Activated T-cell treated with anti-CD3 and anti-CD28 coated beads, Interleukin-2, amount 50 U/mL, for 24 hours (primary cell): ENCODE results near the gene ADORA1.

ENCODE experiments used
- DNase-seq: peaks from one replicate; pipeline ENCODE4 v3.0.0-alpha.2; 2020
- H3K27ac Mint-ChIP-seq: 2 replicates; pipeline ENCODE4 v1.8.0; 2020; ENCODE audit warnings: mild to moderate bottlenecking, mixed read lengths
- H3K27me3 Mint-ChIP-seq: 2 replicates; pipeline ENCODE4 v1.8.0; 2020; ENCODE audit warnings: mixed read lengths
- H3K36me3 Mint-ChIP-seq: 2 replicates; pipeline ENCODE4 v1.8.0; 2020; ENCODE audit warnings: low read depth, mixed read lengths
- H3K4me1 Mint-ChIP-seq: 2 replicates; pipeline ENCODE4 v1.8.0; 2020; ENCODE audit warnings: low read depth, mixed read lengths
- H3K4me3 Mint-ChIP-seq: 2 replicates; pipeline ENCODE4 v1.8.0; 2020; ENCODE audit warnings: mild to moderate bottlenecking, moderate library complexity, mixed read lengths
- H3K9me3 Mint-ChIP-seq: 2 replicates; pipeline ENCODE4 v1.8.0; 2020; ENCODE audit warnings: mixed read lengths

Gene ADORA1

DNA sequence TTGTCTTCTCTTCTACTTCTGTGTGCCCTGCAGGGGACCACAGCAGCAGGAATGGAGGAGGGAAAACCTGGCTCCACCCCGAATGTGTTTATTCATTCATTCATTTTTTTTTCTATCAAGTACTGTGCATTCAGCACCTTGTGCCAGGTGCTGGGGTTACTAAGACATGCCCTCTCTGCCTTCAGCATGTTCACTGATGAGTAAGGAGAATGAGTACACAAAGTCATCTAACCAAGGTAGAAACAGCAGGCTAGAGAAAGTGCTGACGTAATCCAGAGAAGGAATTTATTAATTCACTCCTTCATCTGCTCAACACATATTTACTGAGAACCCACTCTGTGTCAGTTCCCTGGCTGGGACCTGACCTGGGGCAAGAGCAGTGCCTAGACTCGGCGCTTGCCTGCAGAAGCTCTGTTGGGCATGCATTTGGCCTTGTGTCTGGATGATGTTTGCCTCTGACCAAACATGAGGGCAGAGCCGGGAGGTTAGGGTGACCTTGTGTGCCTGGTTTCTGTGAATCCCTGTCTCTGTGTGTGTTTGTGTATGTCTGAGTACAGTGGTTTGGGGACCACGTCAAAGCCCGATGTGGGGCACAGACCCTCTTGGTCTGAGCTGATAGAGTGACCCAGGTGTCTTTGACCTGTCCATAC lies 38.4 kb upstream of the ADORA1 start:
- Mint-ChIP-seq H3K27me3 (peaks cover 13% of the 10 kb centered on the region), H3K4me3 (no peak overlapping the region), H3K36me3 (no peaks in the 10 kb centered on the region), H3K9me3 (no peaks in the 10 kb centered on the region), H3K4me1 (no peaks in the 10 kb centered on the region), H3K27ac (no peak overlapping the region)
- DNase-seq = no peak

DNA sequence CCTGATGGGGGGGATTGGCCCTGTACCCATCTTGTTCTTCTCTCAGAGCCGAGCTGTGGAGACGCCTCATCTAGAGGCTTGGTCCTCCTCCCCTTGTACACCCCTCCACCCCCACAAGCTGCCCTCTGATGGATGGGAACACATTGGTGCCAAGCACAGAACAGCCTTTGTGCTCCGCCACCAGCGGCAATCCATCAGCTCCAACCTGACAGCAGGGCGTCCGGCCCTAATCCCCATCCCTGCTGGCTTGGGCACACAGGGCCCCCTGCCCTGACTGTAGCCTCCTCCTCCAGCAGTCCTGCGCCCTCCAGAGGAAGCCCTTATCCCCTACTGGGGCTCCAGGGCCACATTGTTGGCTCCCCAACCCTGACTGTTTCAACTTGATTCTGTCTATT lies 37.9 kb upstream of the ADORA1 start:
- Mint-ChIP-seq H3K4me3 (no peak overlapping the region), H3K9me3 (peaks cover 4% of the 10 kb centered on the region), H3K27me3 (peaks cover 13% of the 10 kb centered on the region), H3K27ac (no peak overlapping the region), H3K4me1 (no peaks in the 10 kb centered on the region), H3K36me3 (no peaks in the 10 kb centered on the region)
- no peak for DNase-seq

DNA sequence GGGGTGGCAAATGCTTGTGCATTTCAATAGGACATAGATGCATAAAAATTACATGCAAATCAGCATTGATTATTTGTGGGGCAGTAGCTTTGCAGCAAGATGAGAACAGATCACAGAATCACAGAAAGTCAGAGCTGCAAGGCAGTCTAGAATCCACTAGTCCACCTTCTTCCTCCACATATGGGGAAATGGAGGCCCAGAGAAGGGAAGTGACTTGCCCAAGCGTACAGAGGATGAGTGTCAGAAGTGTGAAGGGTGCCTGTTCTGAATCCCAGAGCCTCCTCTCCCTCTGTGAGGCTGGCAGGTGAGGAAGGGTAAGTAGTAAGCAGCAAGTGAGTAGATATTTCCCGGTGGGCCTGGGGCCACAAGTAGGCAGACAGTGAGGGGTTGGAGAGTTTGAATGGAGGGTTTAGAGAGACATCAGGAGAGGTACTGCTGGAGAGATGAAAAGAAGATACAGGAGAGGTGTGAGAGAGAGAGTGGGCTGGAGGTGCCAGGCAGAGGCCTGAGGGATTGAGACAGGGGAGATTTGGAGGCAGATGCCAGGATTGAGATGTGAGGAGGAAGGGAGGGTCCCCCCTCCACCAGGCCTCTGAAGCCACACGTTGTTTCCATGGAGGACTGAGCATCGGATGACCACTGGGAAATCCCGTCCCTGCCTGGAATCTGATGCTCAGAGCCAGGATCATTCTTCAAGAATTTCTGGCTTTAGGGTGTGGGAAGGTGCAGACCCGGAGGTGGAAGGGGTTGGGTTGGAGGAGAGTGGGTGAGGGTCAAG lies 36.9 kb upstream of the ADORA1 start:
- no peaks in the 10 kb centered on the region for H3K4me1 Mint-ChIP-seq
- H3K4me3 Mint-ChIP-seq = no peak overlapping the region
- no peaks in the 10 kb centered on the region for H3K36me3 Mint-ChIP-seq
- H3K27me3 Mint-ChIP-seq = peaks cover 13% of the 10 kb centered on the region
- peaks cover 14% of the 10 kb centered on the region for H3K9me3 Mint-ChIP-seq
- DNase-seq = no peak
- no peak overlapping the region for H3K27ac Mint-ChIP-seq

DNA sequence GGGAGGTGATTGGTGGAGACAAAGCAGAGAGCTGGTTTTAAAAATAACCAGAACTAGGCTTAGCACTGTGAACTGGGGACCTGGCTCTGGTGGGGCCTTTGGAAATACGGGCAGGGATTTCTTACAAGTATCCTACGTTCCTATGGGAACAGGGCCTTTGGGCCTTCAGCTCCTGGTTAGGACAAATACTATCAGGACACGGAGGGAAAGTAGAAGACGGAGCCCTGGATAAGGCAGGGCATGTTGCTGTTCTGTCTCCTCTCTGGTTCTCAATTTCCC lies 36.4 kb upstream of the ADORA1 start:
- no peak for DNase-seq
- Mint-ChIP-seq H3K4me1 (no peaks in the 10 kb centered on the region), H3K4me3 (no peak overlapping the region), H3K36me3 (no peaks in the 10 kb centered on the region), H3K27ac (no peak overlapping the region), H3K27me3 (peaks cover 13% of the 10 kb centered on the region), H3K9me3 (peaks cover 19% of the 10 kb centered on the region)

DNA sequence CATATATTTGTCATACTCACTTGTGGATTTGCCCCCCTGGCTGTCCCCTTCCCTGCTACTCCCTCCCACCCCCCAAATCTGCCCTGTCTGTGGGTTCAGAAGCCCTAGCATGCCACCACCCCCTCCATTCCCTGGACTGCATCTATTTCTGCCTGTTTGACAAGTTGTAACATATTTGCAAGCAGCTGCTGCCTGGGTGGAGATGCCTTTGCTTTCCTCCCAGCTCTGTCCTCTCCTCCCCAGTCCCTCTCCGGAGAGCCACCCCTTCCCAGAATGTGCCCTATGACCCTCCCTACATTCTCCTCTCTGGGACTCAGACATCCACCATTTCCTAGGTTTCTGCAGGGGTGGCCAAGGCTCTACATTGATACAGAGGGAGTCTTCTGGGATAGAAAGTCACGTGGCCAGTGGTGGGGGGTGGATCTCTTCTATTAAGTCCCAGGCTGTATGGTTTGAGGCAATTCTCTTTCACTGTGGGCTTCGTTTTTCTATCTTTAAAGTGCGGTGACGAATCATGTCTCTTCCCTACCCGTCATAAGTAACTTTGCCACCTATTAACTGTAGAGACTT lies 35.7 kb upstream of the ADORA1 start:
- Mint-ChIP-seq H3K4me3 (no peak overlapping the region), H3K9me3 (peaks cover 20% of the 10 kb centered on the region), H3K27ac (no peak overlapping the region), H3K36me3 (no peaks in the 10 kb centered on the region), H3K27me3 (peaks cover 14% of the 10 kb centered on the region), H3K4me1 (no peaks in the 10 kb centered on the region)
- DNase-seq = no peak

DNA sequence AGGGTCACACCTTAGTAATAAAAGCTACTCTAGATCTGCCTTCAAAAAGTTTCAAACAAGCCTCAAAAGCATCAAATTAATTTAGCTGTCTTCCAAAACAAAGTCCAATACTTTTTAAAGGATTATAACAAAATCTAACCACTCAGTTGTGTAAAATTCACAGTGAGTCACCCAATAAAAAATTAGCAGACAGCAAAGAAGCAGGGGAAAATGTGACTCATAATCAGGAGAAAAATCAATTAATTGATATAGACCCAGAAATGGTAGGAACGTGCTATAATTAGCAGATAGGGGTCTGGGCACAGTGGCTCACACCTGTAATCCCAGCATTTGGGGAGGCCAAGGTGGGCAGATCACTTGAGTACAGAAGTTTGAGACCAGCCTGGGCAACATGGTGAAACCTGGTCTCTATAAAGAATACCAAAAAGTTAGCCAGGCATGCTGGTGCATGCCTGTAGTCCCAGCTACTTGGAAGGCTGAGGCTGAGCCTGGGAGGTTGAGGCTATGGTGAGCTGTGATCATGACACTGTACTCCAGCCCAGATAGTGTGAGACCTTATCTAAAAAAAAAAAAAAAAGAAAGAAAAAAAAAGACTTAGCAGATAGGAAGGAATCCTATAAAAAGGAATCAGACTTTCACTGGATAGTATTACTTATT lies 33.6 kb upstream of the ADORA1 start:
- H3K27me3 Mint-ChIP-seq = peaks cover 20% of the 10 kb centered on the region
- H3K4me1 Mint-ChIP-seq = no peaks in the 10 kb centered on the region
- DNase-seq = no peak
- H3K9me3 Mint-ChIP-seq = peaks cover 20% of the 10 kb centered on the region
- no peaks in the 10 kb centered on the region for H3K36me3 Mint-ChIP-seq
- H3K4me3 Mint-ChIP-seq = no peak overlapping the region
- no peak overlapping the region for H3K27ac Mint-ChIP-seq

DNA sequence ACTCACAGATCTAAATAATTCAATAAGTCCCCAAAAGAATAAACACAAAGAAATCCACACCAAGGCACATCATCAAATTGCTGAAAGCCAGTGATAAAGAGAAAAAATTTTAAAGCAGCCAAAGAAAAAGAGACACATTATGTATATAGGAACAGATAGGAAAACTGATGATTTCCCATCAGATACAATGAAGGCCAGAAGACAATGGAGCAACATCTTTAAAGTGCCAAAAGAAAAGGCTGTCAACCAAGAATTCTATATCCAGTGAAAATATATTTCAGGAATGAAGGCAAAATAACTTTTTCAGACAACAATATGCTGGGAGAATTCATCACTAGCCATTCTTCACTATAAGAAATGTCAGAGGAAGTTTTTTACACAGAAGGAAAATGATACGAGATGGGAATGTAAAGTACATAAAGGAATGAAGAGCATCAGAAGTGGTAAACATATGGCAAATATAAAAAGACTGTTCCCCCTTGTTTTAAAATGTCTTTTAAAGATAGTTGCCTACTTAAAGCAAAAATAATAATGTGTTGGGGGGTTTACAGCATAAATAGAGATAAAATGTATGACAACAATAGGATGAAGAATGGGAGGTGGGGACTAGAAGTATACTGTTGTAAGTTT lies 32.4 kb upstream of the ADORA1 start:
- H3K36me3 Mint-ChIP-seq = no peaks in the 10 kb centered on the region

DNA sequence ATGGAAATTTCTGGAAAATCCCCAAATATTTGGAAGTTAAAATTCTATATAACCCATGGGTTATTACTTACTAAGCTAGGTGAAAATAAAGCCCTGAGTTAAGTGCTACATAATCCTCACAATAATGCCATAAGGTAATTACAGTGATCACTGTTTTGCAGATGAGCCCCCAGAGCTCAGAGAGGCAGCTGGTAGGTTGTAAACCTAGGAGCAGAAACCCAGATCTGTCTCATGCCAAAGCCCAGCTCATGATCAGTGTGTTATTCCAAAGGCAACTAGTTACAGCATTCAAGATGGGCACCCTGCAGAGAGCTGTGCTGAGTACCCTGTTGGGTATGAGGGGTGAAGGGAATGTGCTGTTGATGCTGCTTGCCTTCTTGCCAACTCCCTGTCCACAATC lies 31.0 kb upstream of the ADORA1 start:
- H3K4me1 Mint-ChIP-seq = no peaks in the 10 kb centered on the region
- no peak for DNase-seq
- H3K27ac Mint-ChIP-seq = no peak overlapping the region
- no peaks in the 10 kb centered on the region for H3K36me3 Mint-ChIP-seq
- no peak overlapping the region for H3K4me3 Mint-ChIP-seq
- H3K27me3 Mint-ChIP-seq = peaks cover 25% of the 10 kb centered on the region
- peaks cover 20% of the 10 kb centered on the region for H3K9me3 Mint-ChIP-seq

More for the DNA sequence above, 32.4 kb upstream of the ADORA1 start:
- H3K4me3 Mint-ChIP-seq = no peak overlapping the region
- H3K27ac Mint-ChIP-seq = no peak overlapping the region
- H3K27me3 Mint-ChIP-seq = peaks cover 24% of the 10 kb centered on the region
- peaks cover 20% of the 10 kb centered on the region for H3K9me3 Mint-ChIP-seq
- no peak for DNase-seq
- no peaks in the 10 kb centered on the region for H3K4me1 Mint-ChIP-seq

DNA sequence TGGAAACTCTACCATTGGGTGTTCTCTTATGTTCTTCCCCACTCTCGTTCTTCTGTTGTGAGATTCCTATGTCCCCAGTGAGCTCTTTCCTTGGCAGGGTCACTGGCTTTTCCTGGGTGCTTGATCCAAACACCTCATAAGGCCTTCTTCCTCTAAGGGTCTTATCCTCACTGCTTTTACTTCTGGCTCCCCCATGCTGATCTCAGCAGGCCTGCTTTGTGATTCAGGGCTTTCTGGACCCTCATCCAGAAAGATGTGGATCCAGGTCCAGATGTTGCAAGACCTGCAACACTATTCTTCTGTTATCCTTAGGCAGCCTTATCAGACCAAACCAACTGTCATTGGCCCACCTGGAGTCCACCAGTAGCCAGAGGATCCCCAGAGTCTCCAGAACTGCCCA lies 30.5 kb upstream of the ADORA1 start:
- H3K36me3 Mint-ChIP-seq = no peaks in the 10 kb centered on the region
- H3K9me3 Mint-ChIP-seq = peaks cover 20% of the 10 kb centered on the region
- peaks cover 24% of the 10 kb centered on the region for H3K27me3 Mint-ChIP-seq
- H3K27ac Mint-ChIP-seq = no peak overlapping the region
- H3K4me1 Mint-ChIP-seq = no peaks in the 10 kb centered on the region
- no peak overlapping the region for H3K4me3 Mint-ChIP-seq
- DNase-seq = no peak

DNA sequence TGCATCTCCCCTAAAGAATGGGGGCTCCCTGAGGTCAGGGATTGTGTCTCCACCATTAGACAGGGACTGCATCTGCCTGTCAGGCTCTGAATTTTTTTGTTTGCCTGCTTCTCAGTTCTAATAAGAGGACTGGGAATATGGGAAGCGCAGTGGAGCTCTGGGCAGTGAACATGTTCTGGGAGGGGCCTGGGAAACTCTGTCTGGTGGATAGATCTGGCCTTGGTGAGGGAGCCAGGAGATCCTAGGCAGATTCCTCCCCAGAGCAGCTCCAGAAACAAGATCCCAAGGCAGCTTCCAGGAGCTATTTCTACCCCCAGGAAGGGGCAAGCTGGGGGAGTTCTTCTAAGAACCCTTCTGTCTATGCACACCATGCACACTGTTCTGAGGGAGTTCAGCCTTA lies 29.1 kb upstream of the ADORA1 start:
- H3K27me3 Mint-ChIP-seq = peaks cover 21% of the 10 kb centered on the region
- no peaks in the 10 kb centered on the region for H3K36me3 Mint-ChIP-seq
- no peaks in the 10 kb centered on the region for H3K4me1 Mint-ChIP-seq
- H3K27ac Mint-ChIP-seq = no peak overlapping the region
- H3K9me3 Mint-ChIP-seq = peaks cover 20% of the 10 kb centered on the region
- no peak for DNase-seq
- no peak overlapping the region for H3K4me3 Mint-ChIP-seq

DNA sequence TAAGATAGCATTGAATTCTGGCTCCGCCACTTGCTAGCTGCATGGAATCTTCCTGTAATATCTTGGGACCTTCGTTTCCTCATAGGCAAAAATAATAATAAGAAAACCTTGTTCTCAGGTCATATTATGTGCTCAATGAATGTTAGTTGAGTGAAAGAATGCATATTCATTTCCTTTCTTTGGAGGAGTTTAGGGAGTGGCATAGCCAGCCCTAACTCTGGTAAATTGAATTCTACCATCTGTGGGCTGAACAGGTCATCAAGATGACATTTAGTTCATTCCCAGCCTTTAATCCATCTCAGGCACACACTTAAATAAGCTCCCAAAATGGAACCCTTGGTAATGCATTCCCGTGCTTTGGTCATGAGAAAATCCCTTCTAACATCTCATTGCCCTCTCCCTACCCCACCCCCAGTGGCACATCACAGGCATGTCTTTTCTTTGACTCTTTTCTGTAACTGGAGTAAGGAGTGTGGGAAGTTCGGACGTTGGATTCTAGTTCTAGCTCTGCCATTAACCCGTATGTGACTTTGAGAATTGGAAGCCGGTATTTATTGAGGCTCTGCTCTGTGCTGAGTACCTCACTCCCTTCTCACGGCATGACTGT lies 28.5 kb upstream of the ADORA1 start:
- no peak overlapping the region for H3K27ac Mint-ChIP-seq
- peaks cover 20% of the 10 kb centered on the region for H3K9me3 Mint-ChIP-seq

DNA sequence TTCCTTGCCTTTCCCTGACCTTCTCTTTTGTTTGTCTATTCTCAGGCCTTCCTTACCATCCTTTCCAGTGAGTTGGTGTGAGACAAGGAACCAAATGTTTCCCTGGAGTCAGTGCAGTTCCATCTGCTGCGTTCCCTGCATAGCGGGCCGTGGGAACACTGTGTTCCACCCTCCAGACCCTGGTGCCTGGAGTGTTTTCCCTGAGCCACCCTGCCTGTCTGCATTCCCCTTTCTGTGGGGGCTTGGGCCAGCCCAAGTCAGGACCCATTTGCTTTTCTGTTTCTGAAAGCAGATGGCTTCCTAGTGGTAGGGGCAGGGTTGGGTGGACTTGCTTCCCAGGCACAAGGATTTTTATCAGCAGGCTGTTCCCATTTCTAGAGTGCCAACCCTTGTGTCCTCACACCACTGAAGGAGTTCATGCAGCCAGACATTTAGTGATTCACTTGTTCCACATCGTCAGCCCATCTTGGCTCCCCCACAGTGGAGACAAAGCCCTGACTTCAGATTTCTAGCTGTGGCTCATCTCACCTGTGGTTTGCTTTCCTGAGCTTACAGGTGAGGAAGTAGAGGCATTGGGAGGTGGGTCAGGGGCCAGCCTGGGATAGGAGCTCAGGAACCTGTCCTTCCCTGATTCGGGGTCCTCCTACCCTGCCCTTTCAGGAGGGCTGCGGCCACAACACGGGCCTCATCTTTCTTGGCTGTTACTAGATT lies 27.6 kb upstream of the ADORA1 start:
- Mint-ChIP-seq H3K27ac (no peak overlapping the region), H3K4me3 (no peak overlapping the region), H3K36me3 (no peaks in the 10 kb centered on the region), H3K9me3 (peaks cover 13% of the 10 kb centered on the region), H3K27me3 (peaks cover 26% of the 10 kb centered on the region), H3K4me1 (no peaks in the 10 kb centered on the region)
- DNase-seq = no peak

More for the DNA sequence above, 28.5 kb upstream of the ADORA1 start:
- Mint-ChIP-seq H3K4me1 (no peaks in the 10 kb centered on the region), H3K36me3 (no peaks in the 10 kb centered on the region), H3K4me3 (no peak overlapping the region), H3K27me3 (peaks cover 23% of the 10 kb centered on the region)
- no peak for DNase-seq

DNA sequence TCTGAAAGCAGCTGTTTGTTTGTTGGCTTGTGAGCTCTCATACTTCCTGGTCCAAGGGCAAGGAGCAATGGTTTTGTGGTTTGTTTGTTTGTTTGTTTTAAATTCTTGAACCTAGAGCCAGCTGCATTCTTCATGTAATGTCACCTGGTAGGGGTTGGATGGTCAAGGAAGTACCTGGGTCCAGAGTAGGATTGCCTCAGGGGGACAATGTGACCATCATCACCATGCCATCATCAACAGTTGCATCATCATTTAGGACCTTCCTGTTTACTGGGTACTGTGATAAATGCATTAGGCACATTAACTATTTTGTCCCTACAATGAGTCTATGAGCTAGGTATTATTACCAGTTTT lies 27.0 kb upstream of the ADORA1 start:
- no peaks in the 10 kb centered on the region for H3K4me1 Mint-ChIP-seq
- no peak overlapping the region for H3K27ac Mint-ChIP-seq
- peaks cover 31% of the 10 kb centered on the region for H3K27me3 Mint-ChIP-seq
- no peak overlapping the region for H3K4me3 Mint-ChIP-seq
- peaks cover 8% of the 10 kb centered on the region for H3K9me3 Mint-ChIP-seq
- no peak for DNase-seq
- H3K36me3 Mint-ChIP-seq = no peaks in the 10 kb centered on the region
